IPS DF 4.7 (cell line): Measurements from ENCODE around the gene LHPP.
"Not testable (repeated sequence)": the region's sequence is repeated elsewhere in the genome, so short reads cannot be mapped to it uniquely, and the experiment has no call there.

Source experiments
- DNase-seq: peaks from one replicate; pipeline ENCODE4 v3.0.0-alpha.2; 2013; ENCODE audit warnings: low spot score; ENCODE audit errors: extremely low read depth

LHPP gene, protein sequence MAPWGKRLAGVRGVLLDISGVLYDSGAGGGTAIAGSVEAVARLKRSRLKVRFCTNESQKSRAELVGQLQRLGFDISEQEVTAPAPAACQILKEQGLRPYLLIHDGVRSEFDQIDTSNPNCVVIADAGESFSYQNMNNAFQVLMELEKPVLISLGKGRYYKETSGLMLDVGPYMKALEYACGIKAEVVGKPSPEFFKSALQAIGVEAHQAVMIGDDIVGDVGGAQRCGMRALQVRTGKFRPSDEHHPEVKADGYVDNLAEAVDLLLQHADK

DNA sequence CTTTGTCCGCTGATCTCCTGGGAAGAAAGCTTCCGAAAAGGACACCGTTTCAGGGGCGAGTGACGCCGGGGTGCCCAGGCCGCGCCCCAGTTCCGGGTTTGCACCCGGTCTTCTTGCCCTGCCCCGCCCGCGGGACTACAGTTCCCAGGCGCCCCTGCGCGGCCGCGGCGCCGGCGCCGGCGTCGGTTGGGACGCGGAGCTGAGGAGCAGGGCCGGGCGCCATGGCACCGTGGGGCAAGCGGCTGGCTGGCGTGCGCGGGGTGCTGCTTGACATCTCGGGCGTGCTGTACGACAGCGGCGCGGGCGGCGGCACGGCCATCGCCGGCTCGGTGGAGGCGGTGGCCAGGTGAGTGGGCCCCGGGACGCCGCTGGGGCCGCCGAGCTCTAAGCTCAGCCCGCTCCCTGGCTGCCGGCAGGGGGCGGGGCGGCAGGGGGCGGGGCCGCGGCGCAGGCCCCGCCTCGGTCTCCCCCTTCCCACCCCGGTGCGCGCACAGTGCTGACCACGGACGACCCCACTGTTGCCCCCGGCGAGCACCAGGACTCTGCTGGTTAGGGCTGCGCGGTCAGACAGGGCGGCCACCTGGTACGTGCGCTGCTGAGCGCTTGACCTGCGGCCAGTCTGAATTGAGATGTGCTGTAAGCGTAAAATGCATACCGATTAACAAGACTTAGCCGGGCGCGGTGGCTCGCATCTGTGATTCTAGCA, at the start of gene LHPP:
LHPP (plus strand) TSS at position 182 of the 706 bp plus-strand sequence; CDS start at position 222, 40 bp downstream.
- no peak for DNase-seq

DNA sequence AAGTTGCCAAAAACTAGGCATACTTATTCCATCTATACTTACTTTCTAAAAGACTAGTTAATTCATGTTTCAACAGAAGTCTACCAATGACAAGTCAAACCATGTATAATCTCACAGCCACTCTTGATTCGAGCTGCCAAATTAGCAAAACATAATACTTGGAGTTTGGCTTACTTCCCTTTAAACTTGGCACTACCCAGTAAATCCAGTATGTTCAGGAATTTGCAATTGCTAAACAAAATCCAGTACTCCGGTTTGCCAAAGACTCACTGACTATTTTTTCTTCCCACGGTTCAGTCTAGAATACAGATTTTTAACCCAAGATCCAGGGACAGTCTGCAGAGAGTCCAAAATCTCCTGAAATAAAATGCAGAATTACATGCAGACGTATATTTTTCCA, 47.5 kb upstream of the LHPP start:
- DNase-seq = no peak

DNA sequence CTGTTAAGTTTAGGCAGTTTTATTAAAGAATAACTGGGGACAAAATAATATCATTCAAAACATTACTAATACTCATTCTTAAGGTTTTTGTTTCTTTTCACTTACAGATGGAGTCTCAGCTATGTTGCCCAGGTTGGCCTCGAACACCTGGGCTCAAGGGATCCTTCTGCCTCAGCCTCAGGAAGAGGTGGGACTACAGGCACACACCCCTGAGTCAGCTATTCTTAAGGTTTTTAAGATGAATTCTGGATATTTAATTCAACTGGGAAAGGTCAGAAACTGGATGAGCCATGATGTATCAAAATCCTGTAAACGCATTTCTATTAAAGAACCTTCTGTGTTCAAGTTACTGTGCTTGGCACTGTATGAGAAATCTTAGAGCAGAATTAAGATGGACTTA, 46.4 kb upstream of the LHPP start:
- DNase-seq = no peak

DNA sequence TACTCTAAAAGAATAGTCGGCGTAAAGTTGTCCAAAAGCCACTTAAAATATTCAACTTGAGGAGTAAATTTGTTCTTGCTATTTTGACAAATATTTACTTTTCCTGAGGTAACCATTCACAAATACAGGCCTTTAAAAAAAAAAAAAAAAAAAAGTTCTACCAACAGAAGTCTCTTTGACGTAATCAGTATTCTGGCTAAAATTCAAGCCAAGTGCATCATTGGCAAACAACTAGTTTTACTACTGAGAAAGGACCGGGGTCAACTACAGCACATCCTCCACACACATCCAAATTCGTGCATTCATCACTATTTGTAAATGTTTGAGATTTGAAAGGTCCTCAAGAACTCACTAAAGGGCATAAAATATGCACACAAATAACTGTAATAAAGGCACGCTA, 44.9 kb upstream of the LHPP start:
- DNase-seq = no peak

DNA sequence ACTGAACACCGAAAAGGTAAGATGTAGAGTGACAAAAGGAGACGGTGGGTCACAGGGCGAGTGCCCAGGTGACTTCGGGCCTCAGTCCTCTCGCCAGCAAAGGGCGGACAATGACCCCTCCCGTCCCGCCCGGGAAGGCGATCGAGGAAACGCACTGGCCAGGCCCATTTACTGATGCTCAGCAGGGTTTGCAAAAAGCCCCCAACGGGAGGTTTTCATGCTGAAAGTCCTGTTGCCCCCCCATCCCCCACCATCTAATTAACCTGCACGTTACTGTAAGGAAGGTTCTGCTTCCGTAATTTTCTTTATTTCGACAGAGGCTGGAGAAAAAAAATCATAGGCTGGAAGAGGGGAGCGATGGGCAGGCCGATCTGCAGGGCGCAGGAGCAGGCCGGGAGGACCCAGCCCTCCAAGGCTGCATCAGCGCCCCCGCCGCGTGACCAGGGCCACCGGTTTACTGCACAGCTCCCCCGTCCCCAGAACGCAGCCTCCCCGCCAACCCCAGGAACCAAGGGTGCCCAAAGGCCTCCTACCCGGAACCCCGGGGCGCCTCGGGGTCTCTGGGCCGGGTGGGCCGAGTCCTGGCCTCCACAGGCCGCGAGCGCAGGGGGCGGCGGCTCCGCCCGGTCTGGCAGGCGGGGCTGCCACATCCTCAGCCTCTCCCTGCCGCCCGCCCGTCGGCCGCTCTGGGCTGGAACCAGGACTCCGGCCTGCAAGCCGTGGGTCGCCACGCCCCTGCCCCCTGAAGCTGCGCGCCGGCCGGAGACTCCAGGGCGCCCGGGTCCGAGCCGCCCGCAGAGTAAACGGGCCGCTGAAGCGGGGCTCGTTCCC, 43.5 kb upstream of the LHPP start:
- no peak for DNase-seq

DNA sequence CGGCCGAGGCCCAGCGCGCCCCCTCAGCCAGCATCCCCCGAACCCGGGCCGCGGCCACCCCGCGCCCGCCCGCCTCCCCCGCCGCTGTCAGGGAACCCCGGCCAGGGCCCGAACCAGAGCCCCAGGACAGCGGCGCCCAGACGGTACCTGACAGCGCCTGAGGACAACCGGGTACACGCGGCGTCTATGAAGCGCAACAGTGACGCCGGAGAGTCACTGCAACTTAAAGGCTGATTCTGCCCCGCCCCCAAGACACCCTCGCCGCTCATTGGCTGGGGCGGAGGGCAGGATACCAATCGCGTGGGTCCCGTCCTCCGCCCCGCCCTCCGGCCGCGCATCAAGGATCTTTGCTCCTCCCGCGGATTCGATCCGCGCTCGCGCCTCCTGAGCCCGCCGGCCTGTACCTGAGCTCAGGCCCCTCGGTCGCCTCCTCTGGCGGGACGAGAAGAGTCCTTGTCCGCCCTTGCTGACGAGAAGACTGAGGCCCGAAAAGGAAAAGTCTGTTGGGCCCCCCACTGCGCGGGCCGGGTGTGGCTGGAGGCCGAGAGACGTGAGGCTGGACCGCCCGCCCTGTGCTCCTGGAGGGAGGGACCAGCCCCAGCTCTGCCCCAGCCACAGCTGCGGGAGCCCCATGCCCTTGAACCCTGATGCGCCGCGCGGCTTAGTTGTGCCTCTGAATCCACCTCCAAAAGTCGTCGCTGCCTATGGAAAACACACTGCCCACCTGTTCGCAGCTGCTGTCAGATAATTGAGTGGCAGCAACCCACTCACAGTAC, 42.7 kb upstream of the LHPP start, which contains the start of gene OAT:
OAT (minus strand) TSS at position 198 of the 776 bp plus-strand sequence. CDS start 6,752 bp downstream, outside the sequence.
- DNase-seq = peak; percentile 86

DNA sequence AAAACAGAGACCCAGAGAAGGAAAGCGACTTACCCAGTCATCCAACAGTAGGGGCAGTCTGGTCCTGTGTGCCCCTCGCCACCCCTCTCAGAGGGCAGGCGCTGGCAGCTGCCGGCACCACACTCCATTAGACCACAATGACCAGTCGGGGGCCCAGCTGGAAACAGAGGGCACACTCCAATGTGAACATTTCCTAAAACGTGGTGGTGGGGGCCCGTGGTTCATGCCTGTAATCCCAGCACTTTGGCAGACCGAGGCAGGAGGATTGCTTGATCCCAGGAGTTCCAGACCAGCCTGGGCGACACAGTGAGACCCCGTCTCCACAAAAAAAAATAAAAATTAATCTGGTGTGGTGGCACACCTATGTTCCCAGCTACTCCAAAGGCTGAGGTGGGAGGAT, 42.0 kb upstream of the LHPP start:
- DNase-seq = no peak

DNA sequence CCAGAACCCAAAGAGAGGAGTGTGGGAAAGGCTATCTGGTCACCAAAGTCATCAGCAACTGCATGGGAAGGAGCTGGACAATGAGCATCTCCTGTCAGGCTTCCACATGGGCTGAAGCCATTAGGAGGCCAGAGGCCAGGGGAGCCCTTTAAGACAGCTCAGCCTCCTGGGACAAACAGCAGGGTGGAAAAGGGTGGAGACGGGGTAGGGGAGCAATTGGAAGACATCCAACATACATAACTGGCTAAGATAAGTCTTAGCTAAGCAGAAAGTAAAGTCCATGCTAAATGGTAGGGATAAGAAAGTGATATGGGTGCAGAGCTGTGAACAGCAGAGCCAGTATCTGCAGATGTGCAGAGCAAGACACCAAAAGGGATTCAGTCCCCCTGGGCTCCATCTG, 41.4 kb upstream of the LHPP start:
- DNase-seq = no peak

DNA sequence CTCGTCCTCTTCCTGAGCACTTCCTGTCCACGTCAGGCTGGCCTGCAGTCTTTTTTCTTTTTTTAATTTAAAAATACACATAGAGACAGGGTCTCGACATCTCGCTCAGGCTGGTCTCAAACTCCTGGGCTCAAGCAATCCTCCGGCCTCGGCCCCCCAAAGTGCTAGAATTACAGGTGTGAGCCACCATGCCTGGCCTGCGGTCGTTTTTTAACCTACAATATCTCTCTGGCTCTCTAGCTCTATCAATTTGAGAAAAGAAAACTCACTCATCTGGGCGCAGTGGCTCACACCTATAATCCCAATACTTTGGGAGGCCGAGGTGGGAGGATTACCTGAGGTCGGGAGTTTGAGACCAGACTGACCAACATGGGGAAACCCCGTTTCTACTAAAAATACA, 38.9 kb upstream of the LHPP start:
- DNase-seq = no peak

DNA sequence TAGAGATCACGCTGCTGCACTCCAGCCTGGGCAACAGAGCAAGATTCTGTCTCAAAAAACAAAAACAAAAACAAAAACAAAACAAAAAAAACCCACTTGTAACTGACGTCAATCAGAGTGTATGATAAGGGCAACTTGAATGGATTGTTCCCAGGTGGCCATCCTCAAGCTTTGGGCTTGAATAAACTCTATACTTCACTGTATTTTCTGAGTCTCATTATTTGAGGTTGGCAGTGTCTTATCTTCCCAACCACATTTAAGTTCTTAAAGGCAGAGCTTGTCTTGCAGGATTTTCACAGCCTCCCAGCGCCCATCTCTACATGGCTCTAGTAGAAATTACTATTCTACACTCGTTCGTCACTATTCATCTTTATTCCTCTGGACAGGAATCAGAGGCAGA, 37.8 kb upstream of the LHPP start:
- no peak for DNase-seq

DNA sequence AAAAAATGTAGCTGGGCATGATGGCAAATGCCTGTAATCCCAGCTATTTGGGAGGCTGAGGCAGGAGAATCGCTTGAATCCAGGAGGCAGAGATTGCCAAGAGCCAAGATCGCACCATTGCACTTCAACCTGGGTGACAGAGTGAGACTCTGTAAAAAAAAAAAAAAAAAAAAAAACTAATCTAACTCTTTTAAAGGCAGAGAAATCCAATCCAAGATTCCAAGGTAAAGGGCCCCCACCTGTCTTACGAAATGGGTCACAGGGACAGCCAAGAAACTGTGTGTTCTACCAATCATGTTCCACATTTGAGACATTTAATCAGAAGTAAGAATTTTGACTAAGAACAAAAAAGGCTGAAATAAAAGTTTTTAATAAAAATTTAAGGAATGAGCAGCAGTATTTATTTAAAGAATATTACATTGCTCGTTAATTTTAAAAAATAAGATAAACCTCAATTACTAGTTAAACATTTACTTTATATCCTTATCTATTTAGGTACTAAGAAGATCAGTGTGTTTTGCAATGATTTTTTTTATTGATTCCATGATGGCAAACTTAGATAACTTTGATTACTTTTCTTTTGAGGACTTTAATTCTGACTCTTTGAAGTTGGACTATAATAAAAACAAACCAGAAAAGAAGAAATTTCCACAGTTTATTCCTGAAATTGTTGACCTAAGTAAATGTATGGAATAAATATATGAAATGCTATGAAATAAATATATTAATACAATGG, 36.2 kb upstream of the LHPP start:
- DNase-seq = no peak

DNA sequence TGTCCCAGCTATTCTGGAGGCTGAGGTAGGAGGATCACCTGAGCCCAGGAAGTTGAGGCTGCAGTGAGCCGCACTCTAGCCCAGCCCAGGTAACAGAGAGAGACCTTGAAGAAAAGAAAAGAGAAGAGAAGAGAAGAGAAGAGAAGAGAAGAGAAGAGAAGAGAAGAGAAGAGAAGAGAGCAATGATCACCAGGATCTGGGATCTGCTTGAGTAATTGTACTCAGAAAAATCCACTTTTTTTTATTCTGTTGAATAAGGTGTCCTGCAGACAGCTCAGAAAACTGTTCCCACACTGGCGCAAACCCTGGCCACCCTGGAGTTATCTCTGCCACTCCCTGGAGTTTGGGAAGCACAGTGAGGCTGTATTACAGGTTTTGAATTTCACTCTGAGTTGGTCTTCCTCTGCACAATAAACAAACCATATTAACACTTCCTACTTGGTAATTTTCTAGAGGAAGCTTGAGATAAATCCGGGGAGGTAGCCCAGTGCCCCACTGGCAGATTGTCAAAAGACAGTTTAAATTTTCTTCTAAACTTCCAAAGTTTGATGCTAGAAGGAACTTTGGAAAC, 33.3 kb upstream of the LHPP start:
- DNase-seq = no peak

DNA sequence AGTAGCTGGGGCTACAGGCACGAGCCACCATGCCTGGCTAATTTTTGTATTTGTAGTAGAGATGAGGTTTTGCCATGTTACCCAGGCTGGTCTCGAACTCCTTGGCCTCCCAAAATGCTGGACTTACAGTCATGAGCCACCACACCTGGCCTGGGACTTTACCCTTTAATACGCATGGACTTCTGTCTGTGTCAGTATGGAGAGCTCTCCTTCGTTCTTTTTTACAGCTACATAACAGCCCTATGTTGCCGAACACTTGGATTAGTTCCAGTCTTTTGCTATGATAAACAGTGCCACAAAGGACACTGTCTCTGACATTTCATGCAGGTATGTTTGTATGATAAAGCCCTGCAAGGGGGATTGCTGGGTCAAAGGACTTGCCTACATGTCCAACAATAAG, 32.0 kb upstream of the LHPP start:
- no peak for DNase-seq

DNA sequence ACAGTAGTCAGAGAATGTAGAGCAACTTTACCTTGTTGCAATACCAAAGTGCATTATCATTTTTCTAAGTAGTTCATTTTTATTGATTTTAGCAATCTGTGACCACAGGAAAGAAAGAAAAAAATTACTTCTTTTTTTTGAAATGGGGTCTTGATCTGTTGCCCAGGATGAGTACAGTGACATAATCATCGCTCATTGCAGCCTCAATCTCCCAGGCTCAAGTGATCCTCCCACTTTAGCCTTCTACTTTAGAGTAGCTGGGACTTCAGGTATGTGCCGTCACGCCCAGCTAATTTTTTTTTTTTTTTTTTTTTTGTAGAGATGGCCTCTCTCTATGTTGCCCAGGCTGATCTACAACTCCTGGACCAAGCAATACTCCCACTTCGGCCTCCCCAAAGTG, 31.5 kb upstream of the LHPP start:
- DNase-seq = no peak

DNA sequence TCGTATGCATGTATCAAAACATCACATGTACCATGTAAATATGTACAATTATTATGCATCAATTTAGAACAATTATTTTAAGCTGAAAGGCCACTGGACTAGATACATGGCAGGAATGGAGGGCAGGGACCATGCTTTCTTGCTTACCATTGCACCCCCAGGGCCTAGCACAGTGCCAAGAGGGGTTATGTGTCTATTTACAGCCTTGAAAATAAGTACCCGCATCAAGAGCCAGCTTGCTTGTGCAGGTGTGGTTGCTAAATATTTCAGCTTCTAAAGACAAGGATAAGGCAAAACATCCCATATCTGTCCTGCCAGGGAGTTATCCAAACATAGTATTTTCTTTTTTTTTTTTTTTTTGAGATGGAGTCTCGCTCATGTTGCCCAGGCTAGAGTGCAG, 28.2 kb upstream of the LHPP start:
- DNase-seq = no peak

DNA sequence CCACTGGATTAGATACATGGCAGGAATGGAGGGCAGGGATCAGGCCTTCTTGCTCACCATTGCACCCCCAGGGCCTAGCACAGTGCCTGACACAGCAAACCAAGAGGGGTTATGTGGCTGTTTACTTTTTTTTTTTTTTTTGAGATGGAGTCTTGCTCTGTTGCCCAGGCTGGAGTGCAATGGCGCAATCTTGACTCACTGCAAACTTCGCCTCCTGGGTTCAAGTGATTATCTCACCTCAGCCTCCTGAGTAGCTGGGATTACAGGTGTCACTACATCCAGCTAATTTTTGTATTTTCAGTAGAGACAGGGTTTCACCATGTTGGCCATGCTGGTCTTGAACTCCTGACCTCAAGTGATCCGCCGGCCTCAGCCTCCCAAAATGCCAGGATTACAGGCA, 25.9 kb upstream of the LHPP start:
- DNase-seq = not testable (repeated sequence)

DNA sequence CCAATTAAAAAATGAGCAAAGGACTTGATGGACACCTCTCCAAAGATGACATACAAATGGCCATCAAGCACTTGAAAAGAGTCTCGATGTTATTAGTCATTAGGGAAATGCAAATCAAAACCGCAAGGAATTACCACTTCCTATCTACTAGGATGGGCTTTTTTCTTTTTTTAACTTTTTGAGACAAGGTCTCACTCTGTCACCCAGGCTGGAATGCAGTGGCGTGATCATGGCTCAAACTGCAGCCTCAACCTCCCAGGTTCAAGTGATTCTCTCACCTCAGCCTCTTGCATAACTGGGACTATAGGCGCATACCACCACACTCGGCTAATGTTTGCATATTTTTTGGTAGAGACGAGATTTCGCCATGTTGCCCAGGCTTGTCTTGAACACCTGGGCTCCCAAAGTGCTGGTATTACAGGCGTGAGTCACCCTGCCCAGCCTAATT, 25.4 kb upstream of the LHPP start:
- no peak for DNase-seq

DNA sequence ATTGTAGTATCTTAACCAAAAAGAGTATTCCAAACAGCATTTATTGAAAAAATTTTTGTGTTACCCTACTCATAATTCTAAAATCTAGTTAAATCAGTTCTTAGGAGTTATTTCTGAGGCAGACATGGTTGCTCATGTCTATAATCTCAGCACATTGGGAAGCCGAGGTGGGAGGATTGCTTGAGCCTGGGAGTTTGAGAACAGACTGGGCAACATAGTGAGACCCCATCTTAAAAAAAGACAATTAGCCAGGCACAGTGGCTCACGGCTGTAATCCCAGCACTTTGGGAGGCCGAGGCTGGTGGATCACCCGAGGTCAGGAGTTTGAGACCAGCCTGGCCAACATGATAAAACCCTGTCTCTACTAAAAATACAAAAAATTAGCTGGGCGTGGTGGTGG, 19.9 kb upstream of the LHPP start:
- DNase-seq = not testable (repeated sequence)

DNA sequence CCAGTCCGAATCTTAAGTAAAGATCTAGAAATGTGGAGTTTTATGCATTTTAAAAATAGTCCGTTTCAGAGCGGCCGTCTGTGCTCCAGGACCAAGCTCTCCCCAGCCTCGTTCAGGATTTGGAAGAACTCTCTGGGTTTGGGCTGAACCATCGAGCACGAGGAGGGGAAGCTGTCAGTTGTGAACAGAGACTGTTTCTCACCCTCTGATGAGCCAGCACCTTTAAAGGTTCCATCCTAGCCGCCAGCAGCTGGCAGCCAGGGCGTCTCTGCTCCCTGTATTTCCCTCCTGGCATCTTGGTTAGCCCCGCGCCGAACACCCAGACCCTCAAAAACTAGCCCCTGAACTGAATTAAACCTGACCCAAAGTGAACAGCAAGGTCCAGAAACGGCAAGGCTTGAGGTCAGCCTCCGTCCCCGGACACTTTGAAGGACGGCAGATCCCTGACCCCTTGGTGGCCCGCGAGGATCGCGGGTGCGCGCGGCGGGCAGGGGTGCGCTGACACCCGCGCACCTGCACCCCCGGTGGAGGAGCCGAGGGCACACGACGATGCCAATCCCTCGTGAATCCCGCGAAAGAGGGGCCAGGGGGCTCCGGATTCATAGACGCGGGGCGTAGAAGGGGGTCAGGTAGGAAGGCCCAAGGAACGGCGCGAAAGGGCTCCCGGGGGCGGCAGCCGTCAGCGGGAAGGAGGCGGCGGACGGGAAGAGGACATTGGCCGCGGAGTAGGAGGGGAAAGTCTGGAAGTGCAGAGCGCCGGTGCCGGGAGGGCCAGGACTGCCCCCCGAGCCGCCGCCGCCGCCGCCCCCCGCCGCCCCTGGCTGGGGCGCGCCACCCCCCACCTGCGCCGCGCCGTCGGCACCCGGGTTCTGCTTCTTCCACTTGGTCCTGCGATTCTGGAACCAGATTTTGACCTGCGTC, 14.5 kb upstream of the LHPP start:
- no peak for DNase-seq
